Breast epithelium (tissue), 3 donors: ENCODE data around the gene SNRPA1.

Source experiments
- POLR2A ChIP-seq: fragments of 450-650 bp; IDR thresholded peaks from one replicate; pipeline ENCODE4 v1.6.1; 2016; ENCODE audit warnings: antibody characterized with exemption, mild to moderate bottlenecking, moderate library complexity
- POLR2AphosphoS5 ChIP-seq, 3 donors: sonication (generic); formaldehyde crosslinking; IDR thresholded peaks; one replicate each; pipeline ENCODE4 v1.6.1; 2017; ENCODE audit warnings: antibody characterized with exemption in 3 of 3

DNA sequence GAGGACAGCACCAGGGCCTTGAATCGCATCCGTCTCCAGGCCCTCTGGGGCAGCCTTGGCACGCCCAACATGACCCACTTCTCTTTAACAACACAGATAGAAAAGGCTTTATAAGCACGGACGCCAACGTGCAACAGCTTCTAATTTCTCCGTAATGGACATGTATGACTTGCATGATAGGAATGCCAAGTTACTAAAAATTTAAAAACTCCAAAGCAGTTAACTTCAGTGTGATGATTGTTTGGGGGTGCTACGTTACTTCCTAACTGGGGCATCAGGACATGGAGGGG lies 30.9 kb upstream of the SNRPA1 start:
- no peak for TF ChIP-seq POLR2A
- TF ChIP-seq POLR2AphosphoS5 (IDR thresholded peaks at IDR 0.05), result no peak
